GM13977 (cell line): ENCODE measurements around the gene NTRK3.

Experiments
- DNase-seq: peaks from one replicate; pipeline ENCODE4 v3.0.0; 2012; ENCODE audit warnings: low spot score
- in situ Hi-C: fragments of 300-500 bp; cut with MboI; formaldehyde crosslinking; loops from one replicate; pipeline ENCODE4 v1.12.0; 2022; ENCODE audit warnings: low sequenced_read_pairs, low pct_unique_long_range_greater_than_20kb, mixed read lengths, inconsistent platforms; ENCODE audit not compliant: unreplicated experiment
- TF ChIP-seq, protein P1 (sequence below): IDR thresholded peaks from 2 replicates; pipeline ENCODE4 v1.5.1; 2012; ENCODE audit warnings: mild to moderate bottlenecking, control low read depth; ENCODE audit not compliant: insufficient read depth; ENCODE audit errors: extremely low read depth, missing control alignments

NTRK3 gene

DNA sequence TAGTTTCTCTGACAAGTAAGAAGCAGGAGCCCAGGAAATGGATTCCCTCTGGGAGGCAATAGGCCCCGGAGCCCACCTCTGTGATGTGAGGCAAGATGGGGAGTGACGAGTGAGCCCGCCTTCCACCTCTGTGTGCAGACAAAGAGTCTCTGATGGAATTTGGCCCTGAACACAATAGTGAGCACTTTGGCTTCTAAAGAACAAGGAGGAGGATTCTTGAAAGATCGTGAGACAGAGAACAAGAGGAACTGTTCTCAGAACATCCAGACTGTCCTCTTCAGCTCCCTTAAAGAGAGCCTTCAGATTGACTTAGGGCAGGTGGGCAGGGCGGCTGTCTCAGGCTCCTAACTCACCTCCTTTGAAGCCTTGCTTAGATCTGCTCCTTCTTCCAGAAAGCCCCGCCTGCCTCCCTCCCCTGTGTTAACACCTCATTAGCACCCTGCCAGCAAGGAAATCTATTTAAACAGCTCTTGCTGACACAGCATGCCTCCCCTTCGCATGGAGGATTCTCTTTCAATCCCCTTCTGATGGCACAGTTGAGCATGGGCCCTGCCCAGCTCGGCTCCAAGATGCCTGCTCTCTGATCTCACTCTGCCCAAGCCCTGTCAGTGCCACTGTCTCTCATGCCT is 430.3 kb downstream of the NTRK3 start:
- TF ChIP-seq, protein P1, sequence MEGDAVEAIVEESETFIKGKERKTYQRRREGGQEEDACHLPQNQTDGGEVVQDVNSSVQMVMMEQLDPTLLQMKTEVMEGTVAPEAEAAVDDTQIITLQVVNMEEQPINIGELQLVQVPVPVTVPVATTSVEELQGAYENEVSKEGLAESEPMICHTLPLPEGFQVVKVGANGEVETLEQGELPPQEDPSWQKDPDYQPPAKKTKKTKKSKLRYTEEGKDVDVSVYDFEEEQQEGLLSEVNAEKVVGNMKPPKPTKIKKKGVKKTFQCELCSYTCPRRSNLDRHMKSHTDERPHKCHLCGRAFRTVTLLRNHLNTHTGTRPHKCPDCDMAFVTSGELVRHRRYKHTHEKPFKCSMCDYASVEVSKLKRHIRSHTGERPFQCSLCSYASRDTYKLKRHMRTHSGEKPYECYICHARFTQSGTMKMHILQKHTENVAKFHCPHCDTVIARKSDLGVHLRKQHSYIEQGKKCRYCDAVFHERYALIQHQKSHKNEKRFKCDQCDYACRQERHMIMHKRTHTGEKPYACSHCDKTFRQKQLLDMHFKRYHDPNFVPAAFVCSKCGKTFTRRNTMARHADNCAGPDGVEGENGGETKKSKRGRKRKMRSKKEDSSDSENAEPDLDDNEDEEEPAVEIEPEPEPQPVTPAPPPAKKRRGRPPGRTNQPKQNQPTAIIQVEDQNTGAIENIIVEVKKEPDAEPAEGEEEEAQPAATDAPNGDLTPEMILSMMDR: no peak
- in situ Hi-C loops: no loop called here
- DNase-seq: no peak

DNA sequence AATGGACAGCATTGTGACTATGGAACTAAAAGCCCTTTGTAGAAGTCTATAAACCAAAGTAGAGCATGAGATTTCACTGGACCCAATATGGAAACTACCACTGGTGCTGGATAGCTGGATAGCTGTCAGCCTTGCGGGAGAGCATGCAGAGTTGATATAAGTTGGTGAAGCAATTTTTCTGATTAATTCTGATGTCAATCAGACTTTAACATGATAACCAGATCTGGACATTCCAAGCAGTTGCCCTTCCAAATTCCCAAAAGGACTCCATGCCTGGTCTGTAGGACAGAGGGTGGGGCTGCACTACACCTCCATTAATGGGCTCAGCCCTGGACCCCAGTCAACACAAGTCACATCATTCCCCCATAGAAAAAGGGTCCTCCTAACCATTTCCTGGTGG is 437.8 kb downstream of the NTRK3 start:
- no peak for DNase-seq
- in situ Hi-C loops: no loop called here
- TF ChIP-seq, protein P1: no peak

DNA sequence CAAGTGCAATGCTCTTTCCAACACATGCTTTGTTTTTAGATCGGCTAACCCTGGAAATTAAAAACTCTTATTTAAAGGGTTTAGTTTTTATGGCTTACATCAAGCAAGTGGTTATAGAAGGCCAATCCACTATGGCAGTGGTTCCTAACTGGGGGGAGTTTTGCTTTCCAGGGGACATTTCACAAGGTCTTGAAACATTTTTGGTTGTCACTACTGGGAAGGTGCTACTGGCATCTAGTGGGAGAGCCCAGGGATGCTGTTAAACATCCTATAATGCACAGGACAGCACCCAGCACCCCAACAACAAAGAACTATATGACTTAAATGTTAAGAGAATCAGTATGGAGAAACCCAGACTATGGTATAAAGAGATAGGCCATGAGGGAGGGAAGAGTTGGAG is 439.0 kb downstream of the NTRK3 start:
- TF ChIP-seq, protein P1: no peak
- in situ Hi-C loops: no loop called here
- no peak for DNase-seq

DNA sequence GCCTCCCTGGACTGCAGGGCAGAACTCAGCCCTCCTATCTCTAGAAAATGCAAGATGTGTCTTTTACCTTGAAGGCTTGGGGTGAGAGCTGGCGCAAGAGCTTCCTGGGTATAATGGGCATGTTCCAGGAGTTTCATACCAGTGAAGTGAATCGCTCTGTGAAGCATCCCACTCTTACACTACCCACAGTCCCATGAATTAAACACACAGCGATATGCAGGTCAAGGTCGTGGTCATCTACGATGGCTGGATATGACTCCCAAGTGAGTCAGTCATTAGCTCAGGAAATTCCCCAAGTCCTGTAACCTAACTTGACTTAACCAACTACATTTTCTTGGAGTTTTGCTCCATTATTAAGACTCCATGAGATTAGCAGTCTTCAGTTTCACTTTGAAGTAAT is 439.7 kb downstream of the NTRK3 start:
- in situ Hi-C loops: no loop called here
- DNase-seq: no peak
- TF ChIP-seq, protein P1: no peak

DNA sequence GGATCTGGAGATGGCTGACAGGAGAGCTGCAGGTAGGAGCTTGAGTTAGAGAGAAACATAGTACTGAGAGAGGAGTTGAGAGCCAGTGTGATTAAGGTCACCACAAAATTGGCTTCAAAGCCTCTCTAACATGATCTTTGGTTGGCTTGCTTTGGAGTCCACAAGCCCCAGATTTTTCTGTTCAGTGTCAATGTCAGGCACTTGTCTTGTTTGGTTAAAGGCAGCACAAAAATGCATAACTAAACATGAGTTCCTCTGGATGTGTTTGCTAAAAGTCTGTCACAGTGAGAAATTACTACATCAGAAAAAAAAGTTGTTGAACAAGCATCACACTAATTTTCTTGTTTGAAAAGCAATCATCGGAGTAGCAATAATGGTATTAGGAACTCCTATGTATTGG is 440.5 kb downstream of the NTRK3 start:
- in situ Hi-C loops: no loop called here
- no peak for DNase-seq
- TF ChIP-seq, protein P1: no peak
